Measurements from ENCODE around the gene PIGW.
"Not testable (repeated sequence)": the region's sequence is repeated elsewhere in the genome, so short reads cannot be mapped to it uniquely, and the experiment has no call there.

The PIGW gene

GRCh38 chr17:36506831-36507230, 28.0 kb upstream of the PIGW start:
- no peak for DNase-seq
- intact Hi-C loops (cut with DNase I) = no loop called here

- DNase-seq = no peak
- intact Hi-C loops (cut with DNase I) = no loop called here
Observed at GRCh38 chr17:36507266-36507665, 27.5 kb upstream of the PIGW start.

GRCh38 chr17:36508439-36508838, 26.3 kb upstream of the PIGW start:
- DNase-seq; intact Hi-C loops (cut with DNase I): not testable (repeated sequence)

DNA sequence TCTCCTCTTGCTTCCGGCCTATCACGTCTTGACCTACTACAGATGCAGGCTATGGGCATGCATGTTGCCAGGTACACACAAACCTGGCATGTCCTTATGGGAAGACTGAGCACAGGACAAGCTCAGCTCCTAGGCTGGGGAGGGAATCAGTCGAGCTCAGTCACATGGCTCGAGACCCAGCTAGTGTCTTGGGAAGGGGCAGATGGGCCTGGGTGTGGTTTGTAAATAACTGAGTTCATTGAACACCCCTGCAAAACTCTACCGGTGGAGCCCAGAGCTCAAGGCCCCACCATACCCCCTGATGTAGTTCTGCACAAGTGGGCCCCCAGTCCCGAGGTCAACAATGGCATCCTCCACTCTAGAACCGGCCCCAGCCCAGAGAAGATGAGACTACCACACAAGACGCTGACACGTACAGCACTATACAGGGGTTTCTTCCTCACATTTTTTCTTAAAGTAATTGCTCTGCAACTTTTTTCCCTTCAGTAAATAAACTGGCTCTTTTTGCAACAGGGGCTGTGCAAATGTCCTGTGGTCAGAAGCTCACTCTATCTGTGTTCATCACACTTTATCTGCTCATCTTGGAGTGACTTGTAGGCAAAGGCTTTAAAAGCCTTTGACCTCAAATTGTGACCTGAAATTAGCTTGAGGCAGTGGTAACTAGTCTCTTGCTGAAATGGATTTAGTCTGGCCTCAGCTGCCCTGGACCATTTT, 25.4 kb upstream of the PIGW start:
- intact Hi-C loops (cut with DNase I) = no loop called here
- DNase-seq = no peak

DNA sequence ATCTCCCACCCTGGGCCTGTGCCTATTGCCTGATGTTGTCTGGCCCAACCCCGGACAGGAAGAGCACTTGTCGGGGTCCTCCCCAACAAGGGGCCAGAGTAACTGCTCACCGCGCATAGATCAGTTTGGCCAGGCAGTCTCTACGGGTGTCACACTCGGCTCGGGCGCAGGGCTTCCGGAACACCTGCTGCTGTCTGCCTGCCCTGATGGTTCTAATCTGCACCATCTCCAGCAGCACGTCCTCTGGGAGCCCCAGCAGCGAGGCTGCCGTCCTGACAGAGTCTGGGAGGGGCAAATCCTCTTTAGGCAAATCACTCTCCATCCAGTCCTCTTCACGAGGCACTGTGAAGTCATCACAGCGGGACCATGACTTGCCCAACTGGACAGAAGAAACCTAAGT, 24.2 kb upstream of the PIGW start:
- intact Hi-C loops (cut with DNase I) = no loop called here
- DNase-seq = no peak

GRCh38 chr17:36511216-36511615, 23.6 kb upstream of the PIGW start:
- intact Hi-C loops (cut with DNase I) = no loop called here
- DNase-seq = no peak

DNA sequence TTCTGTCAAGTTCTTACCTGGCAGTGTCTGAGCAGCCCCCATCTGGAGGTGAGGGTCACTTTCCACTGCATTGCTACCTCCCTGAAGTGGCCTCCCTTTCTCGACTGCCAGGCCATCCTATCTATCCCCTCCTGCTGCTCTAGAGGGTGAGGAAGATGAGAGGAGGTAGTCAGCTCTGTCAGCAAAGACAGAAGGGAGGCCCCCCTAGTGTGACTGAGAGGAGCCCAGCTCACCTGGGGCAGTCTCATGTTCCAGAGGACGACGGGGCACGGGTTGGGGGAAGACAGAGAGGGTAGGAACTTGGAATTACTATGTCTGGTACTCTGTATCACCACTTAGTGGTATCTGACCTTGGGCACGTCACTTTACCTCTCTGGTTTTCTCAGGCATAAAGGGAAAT, 22.1 kb upstream of the PIGW start:
- intact Hi-C loops (cut with DNase I) = no loop called here
- DNase-seq = no peak

DNA sequence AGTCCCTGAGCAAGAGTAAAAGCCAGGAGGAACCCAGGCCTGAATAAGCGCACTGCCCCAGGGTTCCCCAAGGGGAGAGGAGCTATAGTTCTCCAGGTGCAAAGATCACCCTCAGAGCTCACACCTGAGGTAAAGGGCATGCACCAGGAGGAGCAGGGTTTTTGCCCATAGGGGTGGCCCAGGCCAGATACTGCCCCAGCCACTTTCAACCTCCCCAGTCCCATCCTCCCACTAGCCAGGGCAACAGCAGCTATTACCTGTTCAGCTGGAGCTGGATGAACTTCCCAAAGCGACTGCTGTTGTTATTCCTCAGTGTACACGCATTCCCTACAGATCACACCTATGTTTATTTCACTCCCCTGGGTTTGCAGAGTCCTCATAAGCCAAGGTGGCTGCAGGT, 19.9 kb upstream of the PIGW start:
- intact Hi-C loops (cut with DNase I) = no loop called here
- no peak for DNase-seq

GRCh38 chr17:36515837-36516236, 18.9 kb upstream of the PIGW start:
- intact Hi-C loops (cut with DNase I) = no loop called here
- peak in 1 of 10 donors; percentile 26 for DNase-seq

- intact Hi-C loops (cut with DNase I) = no loop called here
Observed at GRCh38 chr17:36523113-36523512, 11.7 kb upstream of the PIGW start.

DNA sequence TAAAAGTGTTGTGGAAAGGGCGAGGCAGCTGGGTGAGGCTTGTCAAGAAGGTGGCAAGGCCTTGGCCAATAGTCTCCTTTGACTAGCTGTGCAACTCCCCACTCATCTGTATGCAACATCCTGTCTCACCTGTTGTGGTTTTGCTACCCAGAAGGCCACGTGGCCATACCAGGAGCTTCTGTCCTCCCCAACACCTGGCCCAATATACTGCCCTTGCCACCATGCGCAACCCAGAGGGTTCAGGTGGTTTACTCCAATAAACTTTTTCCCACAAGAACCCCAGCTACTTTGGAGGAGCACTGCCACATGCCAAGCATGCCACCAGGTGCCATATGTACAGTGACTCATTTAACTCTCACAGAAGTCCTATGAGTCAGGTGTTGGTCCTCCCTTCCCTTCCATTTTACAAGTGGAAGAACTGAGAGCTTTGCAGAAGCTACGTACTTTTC, 10.3 kb upstream of the PIGW start:
- no peak for DNase-seq
- intact Hi-C loops (cut with DNase I) = no loop called here

More at GRCh38 chr17:36523113-36523512, 11.7 kb upstream of the PIGW start:
- no peak for DNase-seq

DNA sequence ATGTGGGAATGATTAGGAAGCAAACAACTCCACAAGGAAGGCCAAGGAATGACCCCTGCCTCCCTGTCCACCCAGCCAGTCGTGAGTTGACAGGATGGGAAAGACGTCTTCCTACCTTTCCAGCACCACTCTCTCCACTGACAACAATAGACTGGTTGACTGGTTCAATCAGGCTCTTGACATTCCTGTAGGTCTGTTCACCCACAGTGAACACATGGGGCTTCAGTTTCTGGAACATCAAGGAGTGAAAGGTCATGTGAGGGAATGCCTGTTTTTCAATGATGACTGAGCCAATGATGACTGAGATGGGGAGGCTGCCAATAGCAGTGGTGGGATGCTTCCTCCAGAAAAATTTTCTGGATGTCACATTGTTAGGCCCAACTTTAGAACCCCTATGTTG, 9.7 kb upstream of the PIGW start:
- DNase-seq = no peak
- intact Hi-C loops (cut with DNase I) = no loop called here

DNA sequence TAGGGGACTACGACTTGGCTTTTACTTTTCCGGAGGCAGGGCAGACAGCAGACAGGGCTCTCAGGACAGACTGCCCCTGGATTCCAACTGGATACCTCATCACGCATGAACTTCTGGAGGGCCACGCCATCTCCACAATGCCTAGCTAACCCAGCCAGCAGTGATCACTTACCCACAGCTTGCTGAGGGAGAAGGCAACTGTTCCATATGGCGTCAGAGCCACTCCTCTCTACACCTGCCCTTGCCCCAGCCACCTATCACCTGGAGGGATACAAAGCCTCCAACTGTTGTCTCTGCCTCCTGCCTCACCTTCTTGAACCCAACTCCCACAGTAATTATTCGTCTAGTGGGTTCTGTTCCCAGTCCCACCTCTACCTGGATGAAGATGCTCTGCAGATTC, 8.9 kb upstream of the PIGW start:
- intact Hi-C loops (cut with DNase I) = no loop called here
- peak in 1 of 10 donors; percentile 17 for DNase-seq

GRCh38 chr17:36527621-36528250, 7.1 kb upstream of the PIGW start:
- intact Hi-C loops (cut with DNase I) = no loop called here
- no peak for DNase-seq

DNA sequence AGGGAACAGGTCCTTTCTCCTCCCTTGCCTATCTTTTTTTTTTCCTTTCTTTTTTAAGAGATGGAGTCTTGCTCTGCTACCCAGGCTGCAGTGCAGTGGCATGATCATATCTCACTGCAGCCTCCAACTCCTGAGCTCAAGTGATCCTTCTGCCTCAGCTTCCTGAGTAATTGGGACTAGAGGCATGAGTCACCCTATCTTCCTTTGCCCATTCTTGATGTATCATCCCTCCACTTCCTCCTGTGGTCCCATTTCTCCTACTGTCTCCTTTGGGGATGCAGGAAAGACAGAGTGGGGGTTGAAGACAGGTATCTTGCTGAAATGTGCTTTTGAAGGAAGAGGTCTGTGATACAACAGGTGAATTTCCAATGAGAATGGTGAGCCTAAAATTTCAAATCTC, 5.7 kb upstream of the PIGW start:
- intact Hi-C loops (cut with DNase I) = no loop called here
- no peak for DNase-seq

- no peak for DNase-seq
- intact Hi-C loops (cut with DNase I) = loop anchor here (5.0 kb wide), 1 partner anchor 40 kb away; no protein-coding TSS in a partner anchor
Observed at GRCh38 chr17:36532435-36532975, 2.3 kb upstream of the PIGW start.

- intact Hi-C loops (cut with DNase I) = loop anchor here (2.0 to 5.0 kb wide), 2 partner anchors 42 to 69 kb away; no protein-coding TSS in a partner anchor
- DNase-seq = peak; percentile 19 to 92 (median 50)
Observed at GRCh38 chr17:36533935-36534839, 600 bp upstream of the PIGW start.

DNA sequence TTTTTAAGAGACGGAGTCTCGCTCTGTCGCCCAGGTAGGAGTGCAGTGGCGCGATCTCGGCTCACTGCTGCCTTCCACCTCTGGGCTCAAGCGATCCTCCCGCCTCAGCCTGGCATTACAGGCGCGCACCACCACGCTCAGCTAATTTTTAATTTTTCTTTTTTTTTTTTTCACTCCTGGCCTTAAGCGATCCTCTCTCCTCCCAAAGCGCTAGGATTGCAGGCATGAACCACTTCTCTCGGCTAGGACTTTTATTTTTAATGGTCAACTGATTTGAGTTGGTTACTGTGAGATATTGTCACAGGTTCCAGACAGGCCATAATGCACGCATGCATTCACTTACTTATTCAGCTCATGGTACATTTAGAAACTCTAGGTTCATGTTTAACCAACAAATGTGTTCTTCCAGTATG, 888 bp downstream of the PIGW start:
- no peak for DNase-seq
- intact Hi-C loops (cut with DNase I) = loop anchor here (1.0 to 2.0 kb wide), 2 partner anchors 9 to 67 kb away; partner anchors contain the start of gene GGNBP2

DNA sequence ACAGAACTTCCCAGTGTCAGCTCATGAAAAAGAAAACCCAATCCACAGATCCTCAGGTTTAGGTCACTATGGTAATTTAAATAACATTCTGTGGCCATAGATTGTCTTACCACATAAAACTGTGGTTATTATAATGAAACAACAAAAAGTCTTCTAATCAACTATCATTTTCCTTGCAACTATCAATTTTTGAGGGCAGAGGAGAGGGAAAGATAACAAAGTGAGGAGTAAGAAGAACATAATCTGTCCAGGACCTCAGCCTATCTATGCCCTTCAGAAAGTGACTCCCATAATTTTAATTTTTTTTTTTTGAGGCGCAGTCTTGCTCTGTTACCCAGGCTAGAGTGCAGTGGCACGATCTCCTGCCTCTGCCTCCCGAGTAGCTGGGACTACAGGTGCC, 5.9 kb downstream of the PIGW start:
- no peak for DNase-seq
- intact Hi-C loops (cut with DNase I) = no loop called here

- intact Hi-C loops (cut with DNase I) = no loop called here
- DNase-seq = peak in 1 of 10 donors; percentile 85
Observed at GRCh38 chr17:36542755-36543154, 8.0 kb downstream of the PIGW start.

DNA sequence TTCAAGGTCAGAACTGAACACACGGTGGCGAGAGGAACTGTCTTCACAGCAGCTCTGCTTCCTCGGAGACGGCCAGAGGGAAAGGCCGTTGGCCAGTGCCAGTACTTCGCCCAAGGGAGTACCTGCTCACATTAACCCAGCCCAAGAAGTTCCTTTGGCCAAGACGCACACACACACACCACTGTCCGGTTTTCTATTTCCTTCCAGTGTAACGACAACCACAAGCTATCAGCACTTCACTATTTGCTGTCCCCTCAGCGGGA, 9.2 kb downstream of the PIGW start:
- peak in 5 of 10 donors; percentile 14 to 88 (median 25) for DNase-seq
- intact Hi-C loops (cut with DNase I) = loop anchor here (1.0 kb wide), 1 partner anchor 9 kb away; no protein-coding TSS in a partner anchor

All from posterior cingulate gyrus (tissue), 11 donors.